HCT116 (cell line): ENCODE data around the gene CFD. TPM values are rescaled to one million over a fixed set of nuclear protein-coding genes. Genes with fewer than 3 reads are reported as not detected.

Source experiments
- ATAC-seq: fragments of 200-7000 bp; cut with Tn5 transposase; 2 replicates; pipeline ENCODE4 v1.9.1; 2020; ENCODE audit warnings: mild to moderate bottlenecking, moderate library complexity
- BruUV-seq: library from RNA; stranded (reverse); fragments of 400-500 nt; replicated peaks from 2 replicates; lab custom pipeline; 2021; lab: Mats Ljungman, UMichigan
- CTCF ChIA-PET: fragments of 300-600 bp; sonication (Branson Sonifier 250); formaldehyde crosslinking; loops from one replicate; lab custom pipeline; 2021; ENCODE audit warnings: antibody characterized with exemption; lab: Charles Lee
- POLR2A ChIA-PET: fragments of 300-600, 350-600 bp; sonication (Branson Sonifier 250); formaldehyde crosslinking; loops from one replicate; lab custom pipeline; 2021; ENCODE audit warnings: antibody characterized with exemption; lab: Charles Lee
- RAD21 ChIA-PET, 2 experiments: fragments of 300-600 bp; sonication (Branson Sonifier 250); formaldehyde crosslinking; loops; one replicate each; lab custom pipeline; 2023; ENCODE audit warnings: low total read pairs in 2 of 2; ENCODE audit not compliant: uncharacterized antibody in 2 of 2, unreplicated experiment in 2 of 2, low non-redundant PET in 1 of 2; lab: Charles Lee
- DNase-seq: peaks from one replicate; pipeline ENCODE4 v3.0.0-alpha.2; 2010; ENCODE audit warnings: low read depth, low spot score
- H2AFZ ChIP-seq: fragments of 200-600 bp; shearing (Covaris generic), sonication (generic); 2 replicates; pipeline ENCODE4 v1.6.1; 2017; ENCODE audit warnings: low read depth, mixed run types, mixed read lengths, antibody characterized with exemption, low read length; ENCODE audit not compliant: poor library complexity, severe bottlenecking
- H3K27ac ChIP-seq: 2 replicates; pipeline ENCODE4 v1.5.1; 2012; ENCODE audit warnings: low read depth, low read length
- H3K27me3 ChIP-seq: fragments of 200-600 bp; sonication (generic); 2 replicates; pipeline ENCODE4 v1.6.1; 2016; ENCODE audit warnings: mixed run types, low read length, mixed read lengths; ENCODE audit not compliant: insufficient read depth
- H3K36me3 ChIP-seq, 2 experiments: fragments of 200-500 bp in 1 of 2; fragments of 200-600 bp in 1 of 2; sonication (Bioruptor generic) in 1 of 2; sonication (generic) in 1 of 2; 2 replicates each; pipeline versions ENCODE4 v1.5.1 to v1.6.1; 2014 to 2016; ENCODE audit warnings: low read length in 2 of 2, inconsistent platforms in 1 of 2, mixed read lengths in 1 of 2, mixed run types in 1 of 2; ENCODE audit not compliant: insufficient read depth in 2 of 2, control insufficient read depth in 1 of 2
- H3K4me1 ChIP-seq, 2 experiments: fragments of 200-600 bp in 1 of 2; sonication (generic) in 1 of 2; 2 replicates each; pipeline versions ENCODE4 v1.5.1 to v1.6.1; 2012 to 2017; ENCODE audit warnings: low read length in 2 of 2, inconsistent platforms in 1 of 2, mild to moderate bottlenecking in 1 of 2, mixed read lengths in 1 of 2, mixed run types in 1 of 2, moderate library complexity in 1 of 2; ENCODE audit not compliant: insufficient read depth in 2 of 2, control insufficient read depth in 1 of 2
- H3K4me2 ChIP-seq: fragments of 200-600 bp; sonication (generic); 2 replicates; pipeline ENCODE4 v1.6.1; 2017; ENCODE audit warnings: mixed run types, low read length, mixed read lengths
- H3K4me3 ChIP-seq, 2 experiments: fragments of 200-600 bp in 1 of 2; sonication (generic) in 1 of 2; replicated peaks in 1 of 2; 2 replicates each; pipeline ENCODE4 v1.5.1; 2011 to 2016; ENCODE audit warnings: low read length in 2 of 2, control low read depth in 1 of 2, low read depth in 1 of 2, mild to moderate bottlenecking in 1 of 2, mixed read lengths in 1 of 2, mixed run types in 1 of 2
- H3K79me2 ChIP-seq: fragments of 200-600 bp; sonication (generic); 2 replicates; pipeline ENCODE4 v1.6.1; 2017; ENCODE audit warnings: mild to moderate bottlenecking, mixed run types, low read length, moderate library complexity, mixed read lengths; ENCODE audit not compliant: insufficient read depth
- H3K9ac ChIP-seq: fragments of 200-600 bp; sonication (generic); 2 replicates; pipeline ENCODE4 v1.6.1; 2016; ENCODE audit warnings: low read length, mixed read lengths
- H3K9me2 ChIP-seq: fragments of 200-600 bp; sonication (generic), shearing (Covaris generic); 2 replicates; pipeline ENCODE4 v1.6.1; 2017; ENCODE audit warnings: mixed run types, mild to moderate bottlenecking, moderate library complexity; ENCODE audit not compliant: insufficient read depth
- H3K9me3 ChIP-seq, 2 experiments: fragments of 200-500 bp in 1 of 2; fragments of 200-600 bp in 1 of 2; sonication (Bioruptor generic) in 1 of 2; sonication (generic) in 1 of 2; 2 replicates each; pipeline ENCODE4 v1.6.1; 2014 to 2017; ENCODE audit warnings: low read length in 2 of 2, mixed read lengths in 2 of 2, inconsistent platforms in 1 of 2, low read depth in 1 of 2, mild to moderate bottlenecking in 1 of 2, mixed run types in 1 of 2, moderate library complexity in 1 of 2; ENCODE audit not compliant: control insufficient read depth in 1 of 2, insufficient read depth in 1 of 2
- H4K20me1 ChIP-seq: fragments of 200-600 bp; sonication (generic), shearing (Covaris generic); 2 replicates; pipeline ENCODE4 v1.6.1; 2017; ENCODE audit warnings: mixed run types, mild to moderate bottlenecking, moderate library complexity; ENCODE audit not compliant: insufficient read depth
- CEBPB ChIP-seq: IDR thresholded peaks from 2 replicates; pipeline ENCODE4 v1.6.1; 2012; ENCODE audit warnings: low read depth
- EZH2phosphoT487 ChIP-seq: fragments of 200-600 bp; IDR thresholded peaks from 2 replicates; pipeline ENCODE4 v1.6.1; 2018; ENCODE audit warnings: antibody characterized with exemption, borderline replicate concordance
- FOSL1 ChIP-seq: IDR thresholded peaks from 2 replicates; pipeline ENCODE4 v1.6.1; 2012; ENCODE audit warnings: low read depth
- RAD21 ChIP-seq: IDR thresholded peaks from 2 replicates; pipeline ENCODE4 v1.6.1; 2012; ENCODE audit warnings: low read depth, mild to moderate bottlenecking
- SP1 ChIP-seq: IDR thresholded peaks from 2 replicates; pipeline ENCODE4 v1.6.1; 2012; ENCODE audit warnings: low read depth
- ZBTB33 ChIP-seq: IDR thresholded peaks from 2 replicates; pipeline ENCODE4 v1.6.1; 2011; ENCODE audit warnings: mild to moderate bottlenecking, low read length, moderate library complexity; ENCODE audit not compliant: insufficient replicate concordance; ENCODE audit errors: extremely low read depth
- ZFX ChIP-seq: fragments of 450-650 bp; IDR thresholded peaks from 2 replicates; pipeline ENCODE4 v1.6.1; 2017
- ZNF274 ChIP-seq: fragments of 200-500 bp; sonication (Bioruptor generic); IDR thresholded peaks from 2 replicates; pipeline ENCODE4 v1.6.1; 2014; ENCODE audit warnings: mild to moderate bottlenecking, low read depth, low read length, inconsistent platforms
- intact Hi-C: fragments of 100-400 bp; cut with micrococcal nuclease; formaldehyde crosslinking; loops from 2 replicates; pipeline ENCODE4 v1.10.0; 2022
- total RNA-seq: library from RNA; stranded (reverse); gene quantifications from one replicate; pipeline ENCODE4 v1.2.1, GENCODE V29; 2021; ENCODE audit not compliant: unreplicated experiment
- TF ChIP-seq, protein P1 (sequence below): IDR thresholded peaks from 2 replicates; pipeline ENCODE4 v1.6.1; 2012; ENCODE audit warnings: low read depth
- TF ChIP-seq, protein P2 (sequence below), 3 experiments: fragments of 200-600 bp in 1 of 3; sonication (generic) in 1 of 3; IDR thresholded peaks in 2 of 3; conservative IDR thresholded peaks in 1 of 3; 2 replicates each; pipeline ENCODE4 v1.5.1; 2012 to 2017; ENCODE audit warnings: low read depth in 2 of 3, low read length in 2 of 3, antibody characterized with exemption in 1 of 3, borderline replicate concordance in 1 of 3, control low read depth in 1 of 3, mild to moderate bottlenecking in 1 of 3, mixed read lengths in 1 of 3, mixed run types in 1 of 3, moderate library complexity in 1 of 3; ENCODE audit not compliant: insufficient read depth in 1 of 3
- TF ChIP-seq, protein P3 (sequence below): IDR thresholded peaks from 2 replicates; pipeline ENCODE4 v1.6.1; 2012

Gene CFD
- total RNA-seq, 1 experiment from 2014 or later, result 80.2 TPM

GRCh38 chr19:861756-862580 is 2.5 kb downstream of the CFD start (continued):
- peak; percentile 8; the same call in 1 of the 2 replicates for TF ChIP-seq SP1

DNA sequence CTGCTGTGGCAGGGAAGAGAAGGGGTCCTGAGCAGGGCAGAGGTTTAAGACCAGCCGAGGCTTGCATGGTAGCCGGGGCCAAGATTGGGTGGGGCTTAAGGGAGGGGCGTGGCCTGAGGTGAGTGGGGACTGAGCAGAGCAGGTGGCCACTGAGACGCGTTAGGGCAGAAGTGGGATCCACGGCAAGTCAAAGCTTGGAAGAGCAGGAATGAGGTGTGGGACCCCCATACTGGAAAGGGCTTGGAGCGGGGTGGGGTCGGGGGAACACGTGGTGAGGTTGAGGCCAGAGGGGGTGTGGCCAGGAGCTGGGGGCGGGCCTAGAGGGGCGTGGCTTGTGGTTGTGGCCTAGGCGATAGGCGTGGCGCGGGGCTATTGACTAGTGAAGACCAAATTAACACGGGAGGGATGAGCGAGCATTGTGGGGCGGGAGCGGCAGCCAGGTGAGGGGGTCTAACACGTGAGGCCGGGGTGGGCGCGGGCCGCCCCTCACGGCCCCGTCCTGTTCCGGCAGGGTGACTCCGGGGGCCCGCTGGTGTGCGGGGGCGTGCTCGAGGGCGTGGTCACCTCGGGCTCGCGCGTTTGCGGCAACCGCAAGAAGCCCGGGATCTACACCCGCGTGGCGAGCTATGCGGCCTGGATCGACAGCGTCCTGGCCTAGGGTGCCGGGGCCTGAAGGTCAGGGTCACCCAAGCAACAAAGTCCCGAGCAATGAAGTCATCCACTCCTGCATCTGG is 3.3 kb downstream of the CFD start:
- Histone ChIP-seq H3K4me1 (peaks cover 14 to 32% of the 10 kb centered on the region in 2 experiments), H3K79me2 (no peaks in the 10 kb centered on the region)
- POLR2A ChIA-PET, result interaction anchor here (0.7 kb wide), 1 partner anchor 122 kb away, joined by 3 read pairs; the partner anchor contains the start of gene WDR18
- TF ChIP-seq ZNF274 (no peak), CEBPB (no peak), FOSL1 (no peak), RAD21 (no peak), SP1 (no peak), ZBTB33 (no peak), ZFX (no peak), EZH2phosphoT487 (no peak)
- TF ChIP-seq, protein P1, sequence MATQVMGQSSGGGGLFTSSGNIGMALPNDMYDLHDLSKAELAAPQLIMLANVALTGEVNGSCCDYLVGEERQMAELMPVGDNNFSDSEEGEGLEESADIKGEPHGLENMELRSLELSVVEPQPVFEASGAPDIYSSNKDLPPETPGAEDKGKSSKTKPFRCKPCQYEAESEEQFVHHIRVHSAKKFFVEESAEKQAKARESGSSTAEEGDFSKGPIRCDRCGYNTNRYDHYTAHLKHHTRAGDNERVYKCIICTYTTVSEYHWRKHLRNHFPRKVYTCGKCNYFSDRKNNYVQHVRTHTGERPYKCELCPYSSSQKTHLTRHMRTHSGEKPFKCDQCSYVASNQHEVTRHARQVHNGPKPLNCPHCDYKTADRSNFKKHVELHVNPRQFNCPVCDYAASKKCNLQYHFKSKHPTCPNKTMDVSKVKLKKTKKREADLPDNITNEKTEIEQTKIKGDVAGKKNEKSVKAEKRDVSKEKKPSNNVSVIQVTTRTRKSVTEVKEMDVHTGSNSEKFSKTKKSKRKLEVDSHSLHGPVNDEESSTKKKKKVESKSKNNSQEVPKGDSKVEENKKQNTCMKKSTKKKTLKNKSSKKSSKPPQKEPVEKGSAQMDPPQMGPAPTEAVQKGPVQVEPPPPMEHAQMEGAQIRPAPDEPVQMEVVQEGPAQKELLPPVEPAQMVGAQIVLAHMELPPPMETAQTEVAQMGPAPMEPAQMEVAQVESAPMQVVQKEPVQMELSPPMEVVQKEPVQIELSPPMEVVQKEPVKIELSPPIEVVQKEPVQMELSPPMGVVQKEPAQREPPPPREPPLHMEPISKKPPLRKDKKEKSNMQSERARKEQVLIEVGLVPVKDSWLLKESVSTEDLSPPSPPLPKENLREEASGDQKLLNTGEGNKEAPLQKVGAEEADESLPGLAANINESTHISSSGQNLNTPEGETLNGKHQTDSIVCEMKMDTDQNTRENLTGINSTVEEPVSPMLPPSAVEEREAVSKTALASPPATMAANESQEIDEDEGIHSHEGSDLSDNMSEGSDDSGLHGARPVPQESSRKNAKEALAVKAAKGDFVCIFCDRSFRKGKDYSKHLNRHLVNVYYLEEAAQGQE, result no peak
- TF ChIP-seq, protein P2, sequence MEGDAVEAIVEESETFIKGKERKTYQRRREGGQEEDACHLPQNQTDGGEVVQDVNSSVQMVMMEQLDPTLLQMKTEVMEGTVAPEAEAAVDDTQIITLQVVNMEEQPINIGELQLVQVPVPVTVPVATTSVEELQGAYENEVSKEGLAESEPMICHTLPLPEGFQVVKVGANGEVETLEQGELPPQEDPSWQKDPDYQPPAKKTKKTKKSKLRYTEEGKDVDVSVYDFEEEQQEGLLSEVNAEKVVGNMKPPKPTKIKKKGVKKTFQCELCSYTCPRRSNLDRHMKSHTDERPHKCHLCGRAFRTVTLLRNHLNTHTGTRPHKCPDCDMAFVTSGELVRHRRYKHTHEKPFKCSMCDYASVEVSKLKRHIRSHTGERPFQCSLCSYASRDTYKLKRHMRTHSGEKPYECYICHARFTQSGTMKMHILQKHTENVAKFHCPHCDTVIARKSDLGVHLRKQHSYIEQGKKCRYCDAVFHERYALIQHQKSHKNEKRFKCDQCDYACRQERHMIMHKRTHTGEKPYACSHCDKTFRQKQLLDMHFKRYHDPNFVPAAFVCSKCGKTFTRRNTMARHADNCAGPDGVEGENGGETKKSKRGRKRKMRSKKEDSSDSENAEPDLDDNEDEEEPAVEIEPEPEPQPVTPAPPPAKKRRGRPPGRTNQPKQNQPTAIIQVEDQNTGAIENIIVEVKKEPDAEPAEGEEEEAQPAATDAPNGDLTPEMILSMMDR (IDR thresholded peaks at IDR 0.05 in 2 of 3, conservative IDR thresholded peaks at IDR 0.05 in 1 of 3; ENCODE audit: borderline replicate concordance in 1 of 3, insufficient read depth in 1 of 3, low read depth in 2 of 3, low read length in 2 of 3), result no peak
- TF ChIP-seq, protein P3, sequence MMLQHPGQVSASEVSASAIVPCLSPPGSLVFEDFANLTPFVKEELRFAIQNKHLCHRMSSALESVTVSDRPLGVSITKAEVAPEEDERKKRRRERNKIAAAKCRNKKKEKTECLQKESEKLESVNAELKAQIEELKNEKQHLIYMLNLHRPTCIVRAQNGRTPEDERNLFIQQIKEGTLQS, result no peak
- TF ChIP-seq, all 23 proteins: peak for 0
- DNase-seq, result no peak
- BruUV-seq, result no TSS peak
- ATAC-seq, result peak; percentile 12
- H3K4me2 ChIP-seq, result peak overlapping the region; percentile 28; the same call in 1 of the 2 replicates
- no peaks in the 10 kb centered on the region for H3K9me3 ChIP-seq
- intact Hi-C loops, result no loop called here
- H3K9ac ChIP-seq, result no peak overlapping the region
- H4K20me1 ChIP-seq, result no peaks in the 10 kb centered on the region
- H3K4me3 ChIP-seq, result no peak overlapping the region
- peak overlapping the region; percentile 26; the same call in 1 of the 2 replicates for H3K27ac ChIP-seq
- CTCF ChIA-PET, result no interaction called here
- no peak overlapping the region for H2AFZ ChIP-seq
- no peaks in the 10 kb centered on the region for H3K9me2 ChIP-seq
- RAD21 ChIA-PET, result no interaction called here
- no peaks in the 10 kb centered on the region; a peak in 1 of 4 replicates for H3K36me3 ChIP-seq
- H3K27me3 ChIP-seq, result no peaks in the 10 kb centered on the region
